GM13977 (cell line): ENCODE measurements around the gene SIRT4.

Experiments
- DNase-seq: peaks from one replicate; pipeline ENCODE4 v3.0.0; 2012; ENCODE audit warnings: low spot score
- CTCF ChIP-seq: IDR thresholded peaks from 2 replicates; pipeline ENCODE4 v1.5.1; 2012; ENCODE audit warnings: mild to moderate bottlenecking, control low read depth; ENCODE audit not compliant: insufficient read depth; ENCODE audit errors: extremely low read depth, missing control alignments
- in situ Hi-C: fragments of 300-500 bp; cut with MboI; formaldehyde crosslinking; loops from one replicate; pipeline ENCODE4 v1.12.0; 2022; ENCODE audit warnings: low sequenced_read_pairs, low pct_unique_long_range_greater_than_20kb, mixed read lengths, inconsistent platforms; ENCODE audit not compliant: unreplicated experiment

The SIRT4 gene

DNA sequence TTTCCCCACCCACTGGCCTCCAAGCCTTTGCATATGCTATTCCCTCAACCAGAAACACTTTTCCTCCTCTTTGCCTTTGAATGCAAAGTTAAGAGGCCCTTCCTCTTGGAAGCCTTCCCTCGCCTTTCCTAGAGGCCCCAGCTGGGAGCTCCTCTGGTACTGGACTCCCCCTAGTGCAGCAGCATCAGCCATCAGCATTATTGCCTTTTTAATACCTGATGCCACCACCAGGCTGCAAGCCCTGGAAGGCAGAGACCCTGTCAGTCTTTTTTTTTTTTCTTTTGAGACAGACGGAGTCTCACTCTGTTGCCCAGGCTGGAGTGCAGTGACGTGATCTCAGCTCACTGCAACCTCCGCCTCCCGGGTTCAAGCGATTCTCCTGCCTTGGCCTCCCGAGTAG lies 44.6 kb downstream of the SIRT4 start:
- DNase-seq: no peak

DNA sequence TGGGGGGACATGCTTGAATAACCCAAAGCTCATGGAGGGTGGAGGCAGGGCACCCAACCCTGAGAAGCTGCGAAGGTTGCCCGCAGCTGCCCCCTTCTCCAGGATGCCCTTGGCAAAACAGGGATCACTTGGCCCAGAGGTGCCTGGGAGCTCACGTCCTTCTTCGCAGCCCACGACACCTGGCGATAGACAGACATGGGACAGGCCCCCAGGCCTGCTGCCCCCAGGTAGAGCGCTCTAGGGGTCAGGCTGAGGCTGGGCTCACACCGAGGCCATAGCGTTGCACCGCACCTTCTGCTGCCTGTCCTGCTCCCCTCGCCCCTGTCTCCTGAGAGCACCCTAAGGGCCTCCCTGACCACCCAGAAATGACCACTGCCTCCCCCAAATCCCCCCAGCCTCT lies 45.6 kb downstream of the SIRT4 start:
- TF ChIP-seq CTCF: no peak
- in situ Hi-C loops: no loop called here
- DNase-seq: no peak

More for the DNA sequence above, 44.6 kb downstream of the SIRT4 start:
- in situ Hi-C loops: no loop called here
- no peak for TF ChIP-seq CTCF

- in situ Hi-C loops: no loop called here
- TF ChIP-seq CTCF: no peak
- no peak for DNase-seq
Observed at GRCh38 chr12:120350576-120351350, 48.6 kb downstream of the SIRT4 start.

GRCh38 chr12:120352117-120352516 lies 50.0 kb downstream of the SIRT4 start:
- TF ChIP-seq CTCF: no peak
- in situ Hi-C loops: no loop called here
- DNase-seq: no peak

- in situ Hi-C loops: no loop called here
- no peak for DNase-seq
- no peak for TF ChIP-seq CTCF
Observed at GRCh38 chr12:120353136-120353535, 51.0 kb downstream of the SIRT4 start.

DNA sequence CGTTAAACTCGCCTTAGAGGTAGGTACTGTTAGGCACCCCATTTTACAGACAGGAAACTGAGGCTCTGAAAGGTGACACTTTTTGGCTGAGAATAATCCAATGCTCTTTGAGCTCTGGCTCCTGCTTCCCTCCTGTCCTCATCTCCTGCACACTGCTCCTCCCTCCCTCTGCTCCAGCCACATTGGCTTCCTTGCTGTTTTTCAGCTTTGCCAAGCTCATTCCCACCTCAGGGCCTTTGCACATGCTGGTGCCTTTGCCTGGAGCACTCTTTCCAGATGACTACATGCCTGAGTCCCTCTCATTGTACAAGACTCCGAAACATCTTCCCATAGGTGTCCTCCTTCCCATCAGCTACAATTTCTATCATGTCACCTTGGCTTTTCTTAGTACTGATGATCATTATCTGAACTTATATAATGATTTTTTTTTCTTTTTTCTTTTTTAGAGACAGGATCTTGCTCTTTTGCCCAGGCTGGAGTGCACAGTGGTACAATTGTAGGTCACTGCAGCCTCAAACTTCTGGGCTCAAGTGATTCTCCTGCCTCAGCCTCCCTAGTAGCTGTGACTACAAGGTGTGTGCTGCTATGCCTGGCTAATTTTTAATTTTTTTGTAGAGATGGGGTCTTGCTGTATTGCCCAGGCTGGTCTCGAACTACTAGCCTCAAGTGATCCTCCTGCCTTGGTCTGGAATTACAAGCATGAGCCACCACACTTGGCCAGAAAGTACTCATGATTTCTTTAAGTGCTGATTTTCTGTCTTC lies 51.6 kb downstream of the SIRT4 start:
- TF ChIP-seq CTCF: no peak
- DNase-seq: no peak
- in situ Hi-C loops: no loop called here
